ENCODE results near the gene SULT1C4. TPM values are rescaled to one million over a fixed set of nuclear protein-coding genes. Genes with fewer than 3 reads are reported as not detected.

SULT1C4 gene
- 4.3 and 9.3 TPM in 2 replicates for total RNA-seq

DNA sequence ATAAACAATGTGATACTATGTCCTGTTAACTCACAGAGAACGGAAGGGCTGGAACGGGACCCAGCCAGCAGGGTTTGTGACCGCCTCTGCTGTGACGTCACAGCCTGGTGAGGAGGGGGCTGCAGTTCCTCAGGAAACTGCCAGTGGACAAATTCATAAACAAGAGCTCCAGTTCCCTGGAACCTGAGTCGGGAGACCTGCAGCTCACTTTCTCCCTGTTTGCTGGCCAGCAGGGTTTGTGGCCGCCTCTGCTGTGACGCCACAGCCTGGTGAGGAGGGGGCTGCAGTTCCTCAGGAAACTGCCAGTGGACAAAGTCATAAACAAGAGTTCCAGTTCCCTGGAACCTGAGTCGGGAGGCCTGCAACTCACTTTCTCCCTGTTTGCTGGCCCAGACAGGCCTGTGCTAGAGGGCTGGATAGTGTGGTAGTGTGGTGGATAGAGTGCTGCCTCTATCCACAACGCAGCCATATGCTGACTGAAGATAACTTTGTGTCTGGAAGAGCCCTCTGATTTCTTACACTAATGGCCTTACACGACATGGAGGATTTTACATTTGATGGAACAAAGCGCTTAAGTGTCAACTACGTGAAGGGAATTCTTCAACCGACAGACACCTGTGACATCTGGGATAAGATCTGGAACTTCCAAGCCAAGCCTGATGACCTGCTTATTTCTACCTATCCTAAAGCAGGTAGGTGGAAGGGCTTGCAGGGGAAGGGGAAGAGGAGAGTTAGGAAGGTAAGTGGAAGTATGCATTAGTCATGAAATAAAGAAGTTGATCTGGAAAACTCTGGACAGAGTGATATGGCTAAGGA is at the start of gene SULT1C4:
TSS of gene SULT1C4 (plus strand) at position 140 of the 816 bp plus-strand sequence. CDS start at position 524, 384 bp downstream.

Other genes with a start within 250 kb of the SULT1C4 start
- not detected in 2 replicates for gene SULT1C3, start 138.0 kb upstream of the SULT1C4 start, total RNA-seq
- not detected in 2 replicates for gene SULT1C2, start 89.1 kb upstream of the SULT1C4 start, total RNA-seq
- gene GCC2, start 71.3 kb downstream of the SULT1C4 start, total RNA-seq, result 16.7 and 26.1 TPM in 2 replicates
- gene LIMS1, start 156.5 kb downstream of the SULT1C4 start, total RNA-seq, result 136 and 201 TPM in 2 replicates

All from endothelial cell of coronary artery (primary cell).